IMR-90 (cell line): ENCODE data around the gene NR6A1. TPM values are rescaled to one million over a fixed set of nuclear protein-coding genes. Genes with fewer than 3 reads are reported as not detected.

ENCODE experiments used
- ATAC-seq: fragments of 200-7000 bp; cut with Tn5 transposase; 2 replicates; pipeline ENCODE4 v1.9.1; 2020; ENCODE audit warnings: low read depth, mild to moderate bottlenecking, moderate library complexity
- BruUV-seq: library from RNA; stranded (reverse); fragments of 400-500 nt; replicated peaks from 2 replicates; lab custom pipeline; 2021; lab: Mats Ljungman, UMichigan
- CTCF ChIA-PET: fragments of 300-600 bp; formaldehyde crosslinking; extraction: SDS; loops from one replicate; lab custom pipeline; 2021; ENCODE audit warnings: antibody characterized with exemption; lab: Yijun Ruan, JAX
- POLR2A ChIA-PET: fragments of 300-600 bp; sonication (Branson Sonifier 250); formaldehyde crosslinking; loops from one replicate; lab custom pipeline; 2022; ENCODE audit warnings: antibody characterized with exemption; ENCODE audit not compliant: unreplicated experiment; lab: Charles Lee
- DNase-seq: peaks from one replicate; pipeline ENCODE4 v3.0.0; 2013
- H2AFZ ChIP-seq: replicated peaks from 2 replicates; pipeline ENCODE3; 2013; ENCODE audit warnings: low read length, mild to moderate bottlenecking; ENCODE audit not compliant: poor library complexity
- H2AK5ac ChIP-seq: 2 replicates; pipeline ENCODE4 v1.6.1; 2013; ENCODE audit warnings: low read depth, low read length, inconsistent platforms
- H2AK9ac ChIP-seq: replicated peaks from 2 replicates; pipeline ENCODE3; 2013; ENCODE audit warnings: mild to moderate bottlenecking, low read depth, low read length, moderate library complexity; ENCODE audit not compliant: poor library complexity
- H2BK120ac ChIP-seq: 2 replicates; pipeline ENCODE4 v1.6.1; 2013; ENCODE audit warnings: low read depth, low read length, inconsistent platforms
- H2BK15ac ChIP-seq: 3 replicates; pipeline ENCODE4 v1.6.1; 2013; ENCODE audit warnings: low read depth, low read length, inconsistent platforms
- H2BK20ac ChIP-seq: 2 replicates; pipeline ENCODE4 v1.6.1; 2013; ENCODE audit warnings: low read depth, mild to moderate bottlenecking, inconsistent platforms, low read length, moderate library complexity
- H2BK5ac ChIP-seq: 2 replicates; pipeline ENCODE4 v1.6.1; 2013; ENCODE audit warnings: mild to moderate bottlenecking, low read depth, low read length, inconsistent platforms; ENCODE audit not compliant: poor library complexity, severe bottlenecking
- H3K14ac ChIP-seq: replicated peaks from 2 replicates; pipeline ENCODE4 v1.6.1; 2013; ENCODE audit warnings: low read depth, low read length, inconsistent platforms
- H3K18ac ChIP-seq: 2 replicates; pipeline ENCODE4 v1.6.1; 2013; ENCODE audit warnings: low read depth, low read length, control low read depth
- H3K23ac ChIP-seq: 2 replicates; pipeline ENCODE4 v1.6.1; 2013; ENCODE audit warnings: low read depth, low read length, inconsistent platforms
- H3K27ac ChIP-seq: 2 replicates; pipeline ENCODE4 v1.5.1; 2013; ENCODE audit warnings: mild to moderate bottlenecking, control low read depth, low read length; ENCODE audit not compliant: insufficient read depth
- H3K27me3 ChIP-seq: 2 replicates; pipeline ENCODE4 v1.6.1; 2013; ENCODE audit warnings: low read length; ENCODE audit not compliant: control insufficient read depth, insufficient read depth
- H3K36me3 ChIP-seq: 2 replicates; pipeline ENCODE4 v1.6.1; 2013; ENCODE audit warnings: low read length, mixed read lengths; ENCODE audit not compliant: control insufficient read depth, insufficient read depth
- H3K4ac ChIP-seq: 2 replicates; pipeline ENCODE4 v1.6.1; 2013; ENCODE audit warnings: low read depth, low read length, inconsistent platforms
- H3K4me1 ChIP-seq: 2 replicates; pipeline ENCODE4 v1.6.1; 2013; ENCODE audit warnings: low read length, mixed read lengths; ENCODE audit not compliant: control insufficient read depth, insufficient read depth
- H3K4me2 ChIP-seq: 2 replicates; pipeline ENCODE4 v1.6.1; 2013; ENCODE audit warnings: low read depth, mild to moderate bottlenecking, control low read depth, low read length, moderate library complexity
- H3K4me3 ChIP-seq: 2 replicates; pipeline ENCODE4 v1.5.1; 2013; ENCODE audit warnings: low read depth, mild to moderate bottlenecking, control low read depth, low read length, moderate library complexity; ENCODE audit not compliant: insufficient read depth
- H3K56ac ChIP-seq: 2 replicates; pipeline ENCODE4 v1.6.1; 2013; ENCODE audit warnings: low read length, inconsistent platforms; ENCODE audit not compliant: insufficient read depth; ENCODE audit errors: extremely low read depth
- H3K79me1 ChIP-seq, 2 experiments: 2 replicates each; pipeline ENCODE4 v1.6.1; 2013; ENCODE audit warnings: low read length in 2 of 2, inconsistent platforms in 1 of 2, low read depth in 1 of 2
- H3K9ac ChIP-seq: 2 replicates; pipeline ENCODE4 v1.6.1; 2013; ENCODE audit warnings: low read depth, low read length, control low read depth
- H3K9me1 ChIP-seq: 2 replicates; pipeline ENCODE4 v1.6.1; 2013; ENCODE audit warnings: low read length, inconsistent platforms; ENCODE audit not compliant: insufficient read depth
- H3K9me3 ChIP-seq: 2 replicates; pipeline ENCODE4 v1.6.1; 2013; ENCODE audit warnings: low read length; ENCODE audit not compliant: control insufficient read depth, insufficient read depth
- H4K20me1 ChIP-seq: 2 replicates; pipeline ENCODE4 v1.6.1; 2013; ENCODE audit warnings: low read length, inconsistent platforms; ENCODE audit not compliant: insufficient read depth
- H4K5ac ChIP-seq: 2 replicates; pipeline ENCODE4 v1.6.1; 2013; ENCODE audit warnings: mild to moderate bottlenecking, low read depth, low read length, control low read depth
- H4K8ac ChIP-seq, 2 experiments: 2 replicates each; pipeline ENCODE4 v1.6.1; 2013; ENCODE audit warnings: low read depth in 2 of 2, low read length in 2 of 2, control low read depth in 1 of 2, inconsistent platforms in 1 of 2
- H4K91ac ChIP-seq: 2 replicates; pipeline ENCODE4 v1.6.1; 2013; ENCODE audit warnings: low read depth, low read length, inconsistent platforms; ENCODE audit not compliant: insufficient read depth
- CHD1 ChIP-seq: IDR thresholded peaks from 2 replicates; pipeline ENCODE4 v1.6.1; 2012; ENCODE audit warnings: low read depth, low read length, improper control_type of control experiment
- FOS ChIP-seq: fragments of 150-350 bp; IDR thresholded peaks from 2 replicates; pipeline ENCODE4 v1.6.1; 2016; ENCODE audit warnings: low read depth, low read length
- NFE2L2 ChIP-seq: fragments of 150-350 bp; IDR thresholded peaks from 2 replicates; pipeline ENCODE4 v1.6.1; 2016; ENCODE audit warnings: low read depth, mild to moderate bottlenecking, low read length
- RAD21 ChIP-seq: IDR thresholded peaks from 2 replicates; pipeline ENCODE4 v1.6.1; 2012; ENCODE audit warnings: low read length, improper control_type of control experiment
- RCOR1 ChIP-seq: IDR thresholded peaks from 2 replicates; pipeline ENCODE4 v1.6.1; 2012; ENCODE audit warnings: mild to moderate bottlenecking, low read length, improper control_type of control experiment; ENCODE audit not compliant: insufficient replicate concordance
- RFX5 ChIP-seq: IDR thresholded peaks from 2 replicates; pipeline ENCODE4 v1.8.0; 2012; ENCODE audit warnings: low read depth, mild to moderate bottlenecking, low read length, moderate library complexity
- WGBS, 2 experiments: methylation state at CpG; one replicate each; pipeline versions ENCODE4 v1.1.5 to v1.1.7; 2013; ENCODE audit warnings: missing lambda C conversion rate in 2 of 2; ENCODE audit not compliant: insufficient read length in 1 of 2; ENCODE audit errors: extremely low coverage in 2 of 2; 5-methylcytosine and 5-hydroxymethylcytosine counted together
- dilution Hi-C: fragments of 300-500 bp; cut with HindIII; formaldehyde crosslinking; loops from one replicate; pipeline ENCODE4 v1.14.3; 2018; ENCODE audit warnings: low sequenced_read_pairs; ENCODE audit not compliant: unreplicated experiment
- in situ Hi-C: fragments of 300-500 bp; cut with MboI; formaldehyde crosslinking; loops from 3 replicates; pipeline ENCODE4 v1.14.3; 2019; ENCODE audit warnings: low sequenced_read_pairs, inconsistent platforms, mixed read lengths
- intact Hi-C: fragments of 100-400 bp; cut with micrococcal nuclease; formaldehyde crosslinking; loops from 2 replicates; pipeline ENCODE4 v1.10.0; 2022
- polyA plus RNA-seq, 3 experiments: library from polyadenylated mRNA; depleted of rRNA; stranded (reverse); fragments of >200 nt; gene quantifications; 2 replicates each; pipeline ENCODE4 v1.2.3, GENCODE V29; 2012; ENCODE audit warnings: low replicate concordance in 1 of 3
- total RNA-seq: library from RNA; depleted of rRNA; stranded (reverse); fragments of >200 nt; gene quantifications from 2 replicates; pipeline ENCODE4 v1.2.3, GENCODE V29; 2012
- TF ChIP-seq, protein P1 (sequence below): conservative IDR thresholded peaks from 2 replicates; pipeline ENCODE4 v1.5.1; 2012; ENCODE audit warnings: mild to moderate bottlenecking, low read depth, low read length, improper control_type of control experiment

Gene NR6A1
- total and polyA plus RNA-seq, 2 of the 4 experiments (the other 2 are of a cell fraction) = 0.14 to 0.36 TPM

- H3K56ac ChIP-seq = no peak overlapping the region
- dilution Hi-C loops = no loop called here
- no peak overlapping the region for H2BK15ac ChIP-seq
- ATAC-seq = no peak
- ChIA-PET CTCF (interaction anchor here (0.5 kb wide), 1 partner anchor 59 kb away, joined by 3 read pairs; no protein-coding TSS in a partner anchor), POLR2A (no interaction called here)
- no peaks in the 10 kb centered on the region for H3K9me3 ChIP-seq
- H2AK9ac ChIP-seq = no peak overlapping the region
- peaks cover 14% of the 10 kb centered on the region; the same call in 1 of the 2 replicates for H3K36me3 ChIP-seq
- H3K27ac ChIP-seq = no peak overlapping the region
- no peak overlapping the region for H3K14ac ChIP-seq
- no peaks in the 10 kb centered on the region for H3K9me1 ChIP-seq
- H2AK5ac ChIP-seq = no peak overlapping the region
- H3K79me1 ChIP-seq = no peaks in the 10 kb centered on the region
- H3K27me3 ChIP-seq = no peaks in the 10 kb centered on the region
- WGBS, 2 experiments = 100% methylated on average over 1 of the region's 20 CpGs; no CpG with 5 or more reads in 1 of the 2 experiments
- DNase-seq = no peak
- intact Hi-C loops = no loop called here
- no peak overlapping the region for H4K8ac ChIP-seq
- no peak overlapping the region for H3K23ac ChIP-seq
- H4K5ac ChIP-seq = no peak overlapping the region
- H3K18ac ChIP-seq = no peak overlapping the region
- H4K20me1 ChIP-seq = no peaks in the 10 kb centered on the region
- H3K4me1 ChIP-seq = peaks cover 2% of the 10 kb centered on the region
- no peak overlapping the region for H3K4ac ChIP-seq
- H4K91ac ChIP-seq = no peak overlapping the region
- H2AFZ ChIP-seq = peak overlapping the region; percentile 51
- no peak overlapping the region for H2BK120ac ChIP-seq
- no TSS peak for BruUV-seq
- H3K4me2 ChIP-seq = no peak overlapping the region
- H2BK5ac ChIP-seq = no peak overlapping the region
- H3K4me3 ChIP-seq = no peak overlapping the region
- TF ChIP-seq, protein P1, sequence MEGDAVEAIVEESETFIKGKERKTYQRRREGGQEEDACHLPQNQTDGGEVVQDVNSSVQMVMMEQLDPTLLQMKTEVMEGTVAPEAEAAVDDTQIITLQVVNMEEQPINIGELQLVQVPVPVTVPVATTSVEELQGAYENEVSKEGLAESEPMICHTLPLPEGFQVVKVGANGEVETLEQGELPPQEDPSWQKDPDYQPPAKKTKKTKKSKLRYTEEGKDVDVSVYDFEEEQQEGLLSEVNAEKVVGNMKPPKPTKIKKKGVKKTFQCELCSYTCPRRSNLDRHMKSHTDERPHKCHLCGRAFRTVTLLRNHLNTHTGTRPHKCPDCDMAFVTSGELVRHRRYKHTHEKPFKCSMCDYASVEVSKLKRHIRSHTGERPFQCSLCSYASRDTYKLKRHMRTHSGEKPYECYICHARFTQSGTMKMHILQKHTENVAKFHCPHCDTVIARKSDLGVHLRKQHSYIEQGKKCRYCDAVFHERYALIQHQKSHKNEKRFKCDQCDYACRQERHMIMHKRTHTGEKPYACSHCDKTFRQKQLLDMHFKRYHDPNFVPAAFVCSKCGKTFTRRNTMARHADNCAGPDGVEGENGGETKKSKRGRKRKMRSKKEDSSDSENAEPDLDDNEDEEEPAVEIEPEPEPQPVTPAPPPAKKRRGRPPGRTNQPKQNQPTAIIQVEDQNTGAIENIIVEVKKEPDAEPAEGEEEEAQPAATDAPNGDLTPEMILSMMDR = no peak
- TF ChIP-seq NFE2L2 (no peak), RAD21 (no peak), RFX5 (no peak), FOS (no peak), RCOR1 (no peak), CHD1 (no peak)
- no peak overlapping the region for H2BK20ac ChIP-seq
- no peak overlapping the region for H3K9ac ChIP-seq
- in situ Hi-C loops = no loop called here
These were observed 15.9 kb upstream of the NR6A1 start for GRCh38 chr9:124786881-124787573.
